H1 (cell line): ENCODE results near the gene GALNT2. TPM values are rescaled to one million over a fixed set of nuclear protein-coding genes. Genes with fewer than 3 reads are reported as not detected.

Experiments
- CTCF ChIA-PET: fragments of 300-600 bp; sonication (Branson Sonifier 250); formaldehyde crosslinking; loops from one replicate; lab custom pipeline; 2021; ENCODE audit not compliant: partially characterized antibody; lab: Charles Lee
- POLR2A ChIA-PET: fragments of 300-600 bp; sonication (Branson Sonifier 250); formaldehyde crosslinking; loops from one replicate; lab custom pipeline; 2021; ENCODE audit warnings: inconsistent platforms; ENCODE audit not compliant: partially characterized antibody; lab: Charles Lee
- DNase-seq, 2 experiments: peaks; one replicate each; pipeline versions ENCODE4 v3.0.0 to v3.0.0-alpha.2; 2010 to 2022; ENCODE audit warnings: low spot score in 2 of 2, low read depth in 1 of 2, mixed read lengths in 1 of 2
- FAIRE-seq: peaks from 2 replicates; lab custom pipeline; 2011; peaks lifted over from hg19 to GRCh38; lab: Jason Lieb, UNC
- H2AFZ ChIP-seq: 2 replicates; pipeline ENCODE4 v1.8.1; 2012; ENCODE audit warnings: low read length, inconsistent platforms
- H2AK5ac ChIP-seq: 2 replicates; pipeline ENCODE4 v1.6.1; 2013; ENCODE audit warnings: low read depth, low read length
- H2BK120ac ChIP-seq: replicated peaks from 2 replicates; pipeline ENCODE3; 2013; ENCODE audit warnings: low read depth, low read length, inconsistent platforms
- H2BK12ac ChIP-seq: 2 replicates; pipeline ENCODE4 v1.6.1; 2013; ENCODE audit warnings: low read depth, low read length
- H2BK15ac ChIP-seq: 2 replicates; pipeline ENCODE4 v1.6.1; 2013; ENCODE audit warnings: low read length
- H2BK20ac ChIP-seq: 2 replicates; pipeline ENCODE4 v1.6.1; 2013; ENCODE audit warnings: low read length
- H2BK5ac ChIP-seq: 2 replicates; pipeline ENCODE4 v1.6.1; 2013; ENCODE audit warnings: low read depth, low read length
- H3K14ac ChIP-seq: 2 replicates; pipeline ENCODE4 v1.6.1; 2013; ENCODE audit warnings: inconsistent platforms; ENCODE audit not compliant: insufficient read length
- H3K18ac ChIP-seq: 2 replicates; pipeline ENCODE4 v1.6.1; 2013; ENCODE audit warnings: low read length; ENCODE audit errors: extremely low read depth
- H3K23ac ChIP-seq: 2 replicates; pipeline ENCODE4 v1.6.1; 2013; ENCODE audit warnings: inconsistent platforms; ENCODE audit not compliant: insufficient read length
- H3K23me2 ChIP-seq: 2 replicates; pipeline ENCODE4 v1.6.1; 2013; ENCODE audit warnings: low read depth, low read length
- H3K27ac ChIP-seq: 2 replicates; pipeline ENCODE4 v1.6.1; 2011; ENCODE audit warnings: low read depth, low read length, inconsistent platforms
- H3K27me3 ChIP-seq, 4 experiments: replicated peaks in 1 of 4; 1 replicate in 1 of 4; 2 replicates in 3 of 4; pipeline versions ENCODE4 v1.6.1 to v1.8.1; 2011 to 2013; ENCODE audit warnings: low read length in 3 of 4, mild to moderate bottlenecking in 3 of 4, inconsistent platforms in 2 of 4, mixed read lengths in 2 of 4, moderate library complexity in 1 of 4; ENCODE audit not compliant: control insufficient read depth in 3 of 4, insufficient read depth in 3 of 4; ENCODE audit errors: extremely low read depth in 1 of 4
- H3K36me3 ChIP-seq, 4 experiments: 2 replicates each; pipeline versions ENCODE4 v1.6.1 to v1.8.1; 2011 to 2013; ENCODE audit warnings: mild to moderate bottlenecking in 4 of 4, low read length in 3 of 4, moderate library complexity in 2 of 4, control low read depth in 1 of 4, inconsistent platforms in 1 of 4; ENCODE audit not compliant: insufficient read depth in 4 of 4, control insufficient read depth in 2 of 4
- H3K4ac ChIP-seq: replicated peaks from 2 replicates; pipeline ENCODE3; 2013; ENCODE audit warnings: low read length, low read depth, mixed read lengths, inconsistent platforms; ENCODE audit not compliant: insufficient read length
- H3K4me1 ChIP-seq, 4 experiments: replicated peaks in 1 of 4; 1 replicate in 1 of 4; 2 replicates in 3 of 4; pipeline versions ENCODE4 v1.6.1 to v1.8.1; 2011 to 2013; ENCODE audit warnings: low read length in 3 of 4, inconsistent platforms in 2 of 4, mixed read lengths in 1 of 4; ENCODE audit not compliant: insufficient read depth in 4 of 4, control insufficient read depth in 3 of 4
- H3K4me2 ChIP-seq, 2 experiments: 2 replicates each; pipeline versions ENCODE4 v1.6.1 to v1.8.1; 2011 to 2013; ENCODE audit warnings: low read depth in 2 of 2, low read length in 2 of 2, control low read depth in 1 of 2, inconsistent platforms in 1 of 2, mild to moderate bottlenecking in 1 of 2; ENCODE audit not compliant: insufficient read depth in 1 of 2
- H3K4me3 ChIP-seq, 4 experiments: fragments of 200-600, 300-600 bp in 1 of 4; sonication (generic), shearing (Covaris generic), sonication (Bioruptor Twin) in 1 of 4; 2 replicates each; pipeline versions ENCODE4 v1.5.1 to v1.8.1; 2011 to 2016; ENCODE audit warnings: low read length in 4 of 4, low read depth in 3 of 4, control low read depth in 2 of 4, inconsistent platforms in 2 of 4, mild to moderate bottlenecking in 2 of 4, mixed read lengths in 1 of 4, moderate library complexity in 1 of 4; ENCODE audit not compliant: insufficient read depth in 2 of 4; ENCODE audit errors: extremely low read depth in 1 of 4
- H3K56ac ChIP-seq: replicated peaks from 2 replicates; pipeline ENCODE3; 2013; ENCODE audit warnings: low read depth, mild to moderate bottlenecking, mixed read lengths, low read length, inconsistent platforms; ENCODE audit not compliant: insufficient read length
- H3K79me1 ChIP-seq: 2 replicates; pipeline ENCODE4 v1.6.1; 2013; ENCODE audit warnings: low read depth, low read length, control low read depth
- H3K79me2 ChIP-seq, 2 experiments: 2 replicates each; pipeline versions ENCODE4 v1.6.1 to v1.8.1; 2012 to 2013; ENCODE audit warnings: low read length in 2 of 2, mild to moderate bottlenecking in 2 of 2, inconsistent platforms in 1 of 2; ENCODE audit not compliant: insufficient read depth in 2 of 2, control insufficient read depth in 1 of 2
- H3K9ac ChIP-seq, 4 experiments: replicated peaks in 1 of 4; 1 replicate in 1 of 4; 2 replicates in 3 of 4; pipeline versions ENCODE4 v1.6.1 to v1.8.1; 2011 to 2013; ENCODE audit warnings: low read depth in 3 of 4, low read length in 3 of 4, control low read depth in 2 of 4, mild to moderate bottlenecking in 2 of 4, moderate library complexity in 2 of 4, inconsistent platforms in 1 of 4; ENCODE audit errors: extremely low read depth in 1 of 4
- H3K9me3 ChIP-seq, 2 experiments: 2 replicates each; pipeline versions ENCODE4 v1.6.1 to v1.8.1; 2012 to 2013; ENCODE audit warnings: mild to moderate bottlenecking in 2 of 2, moderate library complexity in 2 of 2, control low read depth in 1 of 2, inconsistent platforms in 1 of 2, low read depth in 1 of 2, low read length in 1 of 2, mixed read lengths in 1 of 2; ENCODE audit not compliant: insufficient read depth in 2 of 2
- H4K20me1 ChIP-seq, 2 experiments: replicated peaks in 1 of 2; 2 replicates each; pipeline versions ENCODE3 to v1.8.1; 2011 to 2013; ENCODE audit warnings: inconsistent platforms in 2 of 2, low read length in 2 of 2, mild to moderate bottlenecking in 1 of 2; ENCODE audit not compliant: insufficient read depth in 2 of 2, control insufficient read depth in 1 of 2
- H4K5ac ChIP-seq: 2 replicates; pipeline ENCODE4 v1.6.1; 2013; ENCODE audit warnings: low read length, low read depth, mixed read lengths, inconsistent platforms; ENCODE audit not compliant: insufficient read length
- H4K8ac ChIP-seq: 2 replicates; pipeline ENCODE4 v1.8.0; 2013; ENCODE audit warnings: mild to moderate bottlenecking, moderate library complexity, low read length, inconsistent platforms; ENCODE audit not compliant: insufficient read depth; ENCODE audit errors: extremely low read depth
- H4K91ac ChIP-seq: replicated peaks from 2 replicates; pipeline ENCODE3; 2013; ENCODE audit warnings: low read length, mixed read lengths, inconsistent platforms; ENCODE audit not compliant: insufficient read length
- CTBP2 ChIP-seq: IDR thresholded peaks from 2 replicates; pipeline ENCODE4 v1.7.0; 2011; ENCODE audit warnings: borderline replicate concordance, mild to moderate bottlenecking, moderate library complexity, mixed read lengths, low read length; ENCODE audit not compliant: insufficient read depth, insufficient read length
- EGR1 ChIP-seq: IDR thresholded peaks from 2 replicates; pipeline ENCODE4 v1.6.1; 2011; ENCODE audit warnings: low read depth, low read length, borderline replicate concordance
- EP300 ChIP-seq, 2 experiments: IDR thresholded peaks; 1 replicate in 1 of 2; 2 replicates in 1 of 2; pipeline ENCODE4 v1.6.1; 2011 to 2012; ENCODE audit warnings: low read depth in 2 of 2, low read length in 2 of 2, mild to moderate bottlenecking in 2 of 2, borderline replicate concordance in 1 of 2, inconsistent platforms in 1 of 2, moderate library complexity in 1 of 2
- KDM1A ChIP-seq: fragments of 200-600, 300-600 bp; sonication (generic); IDR thresholded peaks from 2 replicates; pipeline ENCODE4 v1.7.1; 2016; ENCODE audit warnings: mild to moderate bottlenecking, low read length, borderline replicate concordance
- POLR2AphosphoS5 ChIP-seq: IDR thresholded peaks from 2 replicates; pipeline ENCODE4 v1.6.1; 2011; ENCODE audit warnings: low read depth, low read length
- RBBP5 ChIP-seq: IDR thresholded peaks from 2 replicates; pipeline ENCODE4 v1.7.1; 2012; ENCODE audit warnings: low read depth, mild to moderate bottlenecking, inconsistent platforms, low read length, moderate library complexity, borderline replicate concordance
- RFX5 ChIP-seq: IDR thresholded peaks from 2 replicates; pipeline ENCODE4 v1.6.1; 2011; ENCODE audit warnings: low read depth, low read length, improper control_type of control experiment, borderline replicate concordance
- RXRA ChIP-seq: IDR thresholded peaks from 2 replicates; pipeline ENCODE4 v1.6.1; 2011; ENCODE audit warnings: low read depth, mild to moderate bottlenecking, low read length, moderate library complexity; ENCODE audit not compliant: insufficient read depth
- SIN3A ChIP-seq, 2 experiments: IDR thresholded peaks in 1 of 2; conservative IDR thresholded peaks in 1 of 2; 2 replicates each; pipeline ENCODE4 v1.6.1; 2011 to 2012; ENCODE audit warnings: low read length in 2 of 2, improper control_type of control experiment in 1 of 2, low read depth in 1 of 2, mild to moderate bottlenecking in 1 of 2
- SP2 ChIP-seq: IDR thresholded peaks from 2 replicates; pipeline ENCODE4 v1.6.1; 2012; ENCODE audit warnings: mild to moderate bottlenecking, low read length, inconsistent platforms
- TBP ChIP-seq: IDR thresholded peaks from 2 replicates; pipeline ENCODE4 v1.6.1; 2011; ENCODE audit warnings: low read depth, low read length, improper control_type of control experiment
- WGBS, 2 experiments: shearing (Covaris generic) in 1 of 2; methylation state at CpG; one replicate each; pipeline versions ENCODE4 v1.1.6 to v1.1.7; 2013 to 2015; ENCODE audit warnings: low lambda C conversion rate in 2 of 2, mixed read lengths in 2 of 2, inconsistent platforms in 1 of 2, low coverage in 1 of 2, missing lambda C conversion rate in 1 of 2; ENCODE audit not compliant: insufficient replicate concordance in 2 of 2, insufficient coverage in 1 of 2, insufficient read length in 1 of 2; ENCODE audit errors: extremely low coverage in 1 of 2, missing lambda C conversion rate in 1 of 2; 5-methylcytosine and 5-hydroxymethylcytosine counted together
- polyA plus RNA-seq, 7 experiments: library from polyadenylated mRNA; depleted of rRNA in 3 of 7; stranded (reverse) in 5 of 7; unstranded in 2 of 7; fragments of >200 nt in 5 of 7; fragments of 200-250 nt in 2 of 7; gene quantifications; 1 replicate in 5 of 7; 2 replicates in 1 of 7; 4 replicates in 1 of 7; pipeline versions ENCODE4 v1.2.1 to v1.2.3, GENCODE V29; 2011 to 2013; ENCODE audit warnings: missing spikeins in 2 of 7, mixed read lengths in 2 of 7
- total RNA-seq: library from RNA; stranded (reverse); fragmentation: NEBNext Ultra II Directional; extraction: Animal tissue kit (Norgen Biotek cat#: 25700); gene quantifications from 2 replicates; pipeline ENCODE4 v1.2.1, GENCODE V29; 2021

The GALNT2 gene
- total and polyA plus RNA-seq, 2 of the 8 experiments (the other 6 are each of a cell fraction or from before 2014, with no cell fraction given) = 34.5 to 75.3 TPM

DNA sequence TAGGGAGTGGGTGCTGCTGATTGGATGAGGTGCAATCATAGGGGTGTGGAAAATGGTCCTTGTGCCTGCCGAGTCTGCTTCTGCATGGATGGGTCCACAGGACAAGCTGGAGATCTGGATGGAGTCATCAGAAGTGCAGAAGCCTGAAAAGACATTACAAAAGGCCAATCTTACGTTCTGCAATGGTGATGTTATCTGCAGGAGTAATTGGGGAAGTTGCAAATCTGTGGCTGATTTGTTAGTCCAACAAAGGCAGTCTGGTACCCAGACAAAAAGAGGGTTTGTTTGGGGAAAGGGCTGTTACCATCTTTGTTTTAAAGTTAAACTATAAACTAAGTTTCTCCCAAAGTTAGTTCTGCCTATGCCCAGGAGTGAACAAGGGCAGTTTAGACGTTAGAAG is 192.6 kb downstream of the GALNT2 start:
- no peak overlapping the region for H2BK20ac ChIP-seq
- H3K36me3 ChIP-seq = peaks cover 0 to 16% (median 10%) of the 10 kb centered on the region in 4 experiments; a peak in 5 of 8 replicates
- POLR2A ChIA-PET = no interaction called here
- FAIRE-seq (no peak), DNase-seq (no peak)
- no peak overlapping the region for H2BK5ac ChIP-seq
- no peak overlapping the region for H3K4me3 ChIP-seq
- H2AFZ ChIP-seq = no peak overlapping the region
- H3K27me3 ChIP-seq = no peaks in the 10 kb centered on the region
- no peak overlapping the region for H2BK120ac ChIP-seq
- H2AK5ac ChIP-seq = no peak overlapping the region
- H4K8ac ChIP-seq = no peak overlapping the region
- CTCF ChIA-PET = interaction anchor here (1.5 kb wide), 1 partner anchor 9 kb away, joined by 4 read pairs; no protein-coding TSS in a partner anchor
- no peaks in the 10 kb centered on the region for H3K79me1 ChIP-seq
- no peak overlapping the region for H2BK12ac ChIP-seq
- H2BK15ac ChIP-seq = no peak overlapping the region
- H3K56ac ChIP-seq = no peak overlapping the region
- no peak overlapping the region for H3K18ac ChIP-seq
- no peak overlapping the region for H3K4ac ChIP-seq
- 94% methylated on average over 3 of the region's 3 CpGs; no CpG with 5 or more reads in 1 of the 2 experiments for WGBS, 2 experiments
- H3K23me2 ChIP-seq = no peaks in the 10 kb centered on the region
- no peaks in the 10 kb centered on the region for H4K20me1 ChIP-seq
- no peaks in the 10 kb centered on the region for H3K79me2 ChIP-seq
- no peak overlapping the region for H4K91ac ChIP-seq
- no peak overlapping the region for H3K9ac ChIP-seq
- no peaks in the 10 kb centered on the region; a peak in 1 of 7 replicates for H3K4me1 ChIP-seq
- H3K23ac ChIP-seq = no peak overlapping the region
- no peak overlapping the region for H3K27ac ChIP-seq
- no peak overlapping the region for H3K4me2 ChIP-seq
- H4K5ac ChIP-seq = no peak overlapping the region
- H3K9me3 ChIP-seq = no peaks in the 10 kb centered on the region
- H3K14ac ChIP-seq = no peak overlapping the region
- no peak for TF ChIP-seq CTBP2
- TF ChIP-seq RFX5 = no peak
- TF ChIP-seq EP300 (IDR thresholded peaks at IDR 0.05; ENCODE audit: borderline replicate concordance in 1 of 2, low read depth in 2 of 2, low read length in 2 of 2) = no peak
- no peak for TF ChIP-seq KDM1A
- no peak for TF ChIP-seq EGR1
- TF ChIP-seq SP2 = no peak
- no peak for TF ChIP-seq TBP
- no peak for TF ChIP-seq RBBP5
- no peak for TF ChIP-seq RXRA
- TF ChIP-seq POLR2AphosphoS5 = no peak
- TF ChIP-seq SIN3A (conservative IDR thresholded peaks at IDR 0.05 in 1 of 2, IDR thresholded peaks at IDR 0.05 in 1 of 2; ENCODE audit: low read depth in 1 of 2, low read length in 2 of 2) = no peak
